Endothelial cell of umbilical vein (primary cell): ENCODE results near the gene DNAJC25. TPM values are rescaled to one million over a fixed set of nuclear protein-coding genes. Genes with fewer than 3 reads are reported as not detected.

ENCODE experiments used
- BruUV-seq: library from RNA; stranded (reverse); fragments of 400-500 nt; replicated peaks from 2 replicates; lab custom pipeline; 2021; lab: Mats Ljungman, UMichigan
- CTCF ChIA-PET: fragments of 300-600, 350-600 bp; sonication (Branson Sonifier 250); formaldehyde crosslinking; loops from one replicate; lab custom pipeline; 2021; ENCODE audit warnings: antibody characterized with exemption, inconsistent platforms; lab: Charles Lee
- POLR2A ChIA-PET: fragments of 300-600, 350-600 bp; sonication (Branson Sonifier 250); formaldehyde crosslinking; loops from one replicate; lab custom pipeline; 2021; ENCODE audit warnings: antibody characterized with exemption, inconsistent platforms; lab: Charles Lee
- DNase-seq: peaks from one replicate; pipeline ENCODE4 v3.0.0-alpha.2; 2011; ENCODE audit warnings: low read depth, low spot score
- FAIRE-seq: peaks from 2 replicates; lab custom pipeline; 2011; peaks lifted over from hg19 to GRCh38; lab: Jason Lieb, UNC
- H2AFZ ChIP-seq: 2 replicates; pipeline ENCODE4 v1.6.0; 2012; ENCODE audit warnings: low read depth, low read length, control low read depth, inconsistent platforms
- H3K27ac ChIP-seq: 2 replicates; pipeline ENCODE4 v1.5.1; 2011; ENCODE audit warnings: low read depth, mild to moderate bottlenecking, control low read depth, low read length, moderate library complexity; ENCODE audit not compliant: insufficient read depth
- H3K27me3 ChIP-seq, 2 experiments: 2 replicates each; pipeline versions ENCODE4 v1.6.0 to v1.6.1; 2011; ENCODE audit warnings: low read length in 2 of 2, mixed read lengths in 1 of 2; ENCODE audit not compliant: control insufficient read depth in 2 of 2, insufficient read depth in 2 of 2
- H3K36me3 ChIP-seq, 2 experiments: 2 replicates in 1 of 2; 3 replicates in 1 of 2; pipeline ENCODE4 v1.5.1; 2011; ENCODE audit warnings: low read length in 2 of 2, mild to moderate bottlenecking in 1 of 2, moderate library complexity in 1 of 2; ENCODE audit not compliant: control insufficient read depth in 2 of 2, insufficient read depth in 2 of 2; ENCODE audit errors: extremely low read depth in 1 of 2
- H3K4me1 ChIP-seq: 3 replicates; pipeline ENCODE4 v1.5.1; 2011; ENCODE audit warnings: mild to moderate bottlenecking, low read length; ENCODE audit not compliant: control insufficient read depth, insufficient read depth; ENCODE audit errors: extremely low read depth
- H3K4me2 ChIP-seq: 2 replicates; pipeline ENCODE4 v1.6.1; 2011; ENCODE audit warnings: low read length, control low read depth, mixed read lengths; ENCODE audit not compliant: insufficient read depth
- H3K4me3 ChIP-seq, 3 experiments: fragments of 200-600 bp in 1 of 3; sonication (generic), shearing (Covaris generic) in 1 of 3; replicated peaks in 1 of 3; 2 replicates each; pipeline ENCODE4 v1.5.1; 2011 to 2016; ENCODE audit warnings: control low read depth in 3 of 3, low read length in 3 of 3, mild to moderate bottlenecking in 2 of 3, inconsistent platforms in 1 of 3, low read depth in 1 of 3, moderate library complexity in 1 of 3; ENCODE audit not compliant: insufficient read depth in 1 of 3
- H3K79me2 ChIP-seq: 2 replicates; pipeline ENCODE4 v1.6.0; 2012; ENCODE audit warnings: low read length, inconsistent platforms; ENCODE audit not compliant: control insufficient read depth, insufficient read depth
- H3K9ac ChIP-seq: replicated peaks from 2 replicates; pipeline ENCODE3; 2011; ENCODE audit warnings: low read length, control low read depth; ENCODE audit not compliant: insufficient read depth; ENCODE audit errors: extremely low read depth
- H3K9me1 ChIP-seq: replicated peaks from 3 replicates; pipeline ENCODE4 v1.6.0; 2011; ENCODE audit warnings: mild to moderate bottlenecking, low read length; ENCODE audit not compliant: control insufficient read depth, insufficient read depth; ENCODE audit errors: extremely low read depth
- H3K9me3 ChIP-seq: replicated peaks from 2 replicates; pipeline ENCODE4 v1.5.1; 2012; ENCODE audit warnings: low read length, inconsistent platforms; ENCODE audit not compliant: control insufficient read depth, insufficient read depth
- H4K20me1 ChIP-seq: replicated peaks from 2 replicates; pipeline ENCODE3; 2011; ENCODE audit warnings: mild to moderate bottlenecking, low read length; ENCODE audit not compliant: control insufficient read depth, insufficient read depth; ENCODE audit errors: extremely low read depth
- CTCF ChIP-seq, 2 donors: IDR thresholded peaks; 1 replicate in 1 of 2; 2 replicates in 1 of 2; pipeline ENCODE4 v1.5.1; 2011; ENCODE audit warnings: low read length in 2 of 2, mild to moderate bottlenecking in 2 of 2, moderate library complexity in 2 of 2, control low read depth in 1 of 2, inconsistent platforms in 1 of 2, low read depth in 1 of 2; ENCODE audit not compliant: insufficient read depth in 1 of 2; ENCODE audit errors: extremely low read depth in 1 of 2
- EZH2 ChIP-seq: IDR thresholded peaks from 2 replicates; pipeline ENCODE4 v1.6.1; 2012; ENCODE audit warnings: borderline replicate concordance, low read depth, mild to moderate bottlenecking, moderate library complexity, low read length, inconsistent platforms; ENCODE audit not compliant: severe bottlenecking
- FOS ChIP-seq: IDR thresholded peaks from 2 replicates; pipeline ENCODE4 v1.6.1; 2011; ENCODE audit warnings: mild to moderate bottlenecking, low read length, moderate library complexity, borderline replicate concordance; ENCODE audit not compliant: insufficient read depth
- GATA2 ChIP-seq: IDR thresholded peaks from 2 replicates; pipeline ENCODE4 v1.7.0; 2011; ENCODE audit warnings: low read depth, mild to moderate bottlenecking, moderate library complexity, mixed read lengths, low read length; ENCODE audit not compliant: insufficient read length, insufficient read depth
- JUN ChIP-seq: IDR thresholded peaks from 2 replicates; pipeline ENCODE4 v1.6.1; 2011; ENCODE audit warnings: borderline replicate concordance, low read depth; ENCODE audit not compliant: insufficient read length, insufficient read depth
- MAX ChIP-seq: IDR thresholded peaks from 2 replicates; pipeline ENCODE4 v1.6.1; 2011; ENCODE audit not compliant: insufficient read depth, insufficient read length
- MYC ChIP-seq: IDR thresholded peaks from one replicate; pipeline ENCODE4 v1.6.1; 2011; ENCODE audit warnings: mild to moderate bottlenecking, low read depth, low read length
- POLR2A ChIP-seq: IDR thresholded peaks from 2 replicates; pipeline ENCODE4 v1.6.1; 2012; ENCODE audit warnings: low read depth, mild to moderate bottlenecking, control low read depth, low read length
- POLR2AphosphoS5 ChIP-seq: IDR thresholded peaks from 2 replicates; pipeline ENCODE4 v1.6.1; 2012; ENCODE audit warnings: low read depth, mild to moderate bottlenecking, control low read depth, low read length, moderate library complexity; ENCODE audit not compliant: insufficient read depth
- dilution Hi-C: fragments of 300-500 bp; cut with MboI; formaldehyde crosslinking; loops from one replicate; pipeline ENCODE4 v1.15.0; 2019; ENCODE audit warnings: low sequenced_read_pairs; ENCODE audit not compliant: extremely low pct_ligation_motif_present
- intact Hi-C: fragments of 100-400 bp; cut with micrococcal nuclease; formaldehyde crosslinking; loops from one replicate; pipeline ENCODE4 v1.10.0; 2022
- polyA plus RNA-seq, 4 experiments: library from polyadenylated mRNA; depleted of rRNA in 3 of 4; stranded (reverse) in 3 of 4; unstranded in 1 of 4; fragments of >200 nt; gene quantifications; 2 replicates each; pipeline versions ENCODE4 v1.2.1 to v1.2.3, GENCODE V29; 2011 to 2012; ENCODE audit warnings: missing spikeins in 1 of 4
- total RNA-seq: library from RNA; stranded (reverse); gene quantifications from 2 replicates; pipeline ENCODE4 v1.2.3, GENCODE V29; 2021

DNAJC25 gene
- total and polyA plus RNA-seq, 2 donors (not counting 3 experiments of a cell fraction or from before 2014, with no cell fraction given), result 1.7 to 5.5 TPM

GRCh38 chr9:111582888-111583287 is 48.2 kb upstream of the DNAJC25 start:
- POLR2A ChIA-PET, result no interaction called here
- Histone ChIP-seq H3K79me2 (no peaks in the 10 kb centered on the region), H3K4me1 (no peaks in the 10 kb centered on the region), H2AFZ (no peak overlapping the region), H4K20me1 (no peaks in the 10 kb centered on the region), H3K9me1 (no peaks in the 10 kb centered on the region), H3K27me3 (no peaks in the 10 kb centered on the region), H3K36me3 (peaks cover 18 to 26% of the 10 kb centered on the region in 2 experiments), H3K9ac (no peak overlapping the region), H3K27ac (no peak overlapping the region), H3K4me2 (no peak overlapping the region), H3K9me3 (no peaks in the 10 kb centered on the region), H3K4me3 (no peak overlapping the region)
- DNase-seq, result no peak
- FAIRE-seq, result no peak
- dilution Hi-C loops, result no loop called here
- intact Hi-C loops, result no loop called here
- CTCF ChIA-PET, result interaction anchor here (1.0 to 1.9 kb wide), 3 partner anchors 9 to 39 kb away, joined by 3 to 8 read pairs (median 3); no protein-coding TSS in a partner anchor
- no peak for TF ChIP-seq POLR2A
- no peak for TF ChIP-seq GATA2
- no peak for TF ChIP-seq POLR2AphosphoS5
- TF ChIP-seq JUN, result no peak
- no peak for TF ChIP-seq MYC
- TF ChIP-seq FOS, result no peak
- TF ChIP-seq EZH2, result no peak
- TF ChIP-seq MAX, result no peak
- no peak for TF ChIP-seq CTCF (IDR thresholded peaks at IDR 0.05; ENCODE audit: extremely low read depth in 1 of 2, insufficient read depth in 1 of 2, low read depth in 1 of 2, low read length in 2 of 2)
- no TSS peak for BruUV-seq
